Measurements from ENCODE around the gene ACTL8.

DNA sequence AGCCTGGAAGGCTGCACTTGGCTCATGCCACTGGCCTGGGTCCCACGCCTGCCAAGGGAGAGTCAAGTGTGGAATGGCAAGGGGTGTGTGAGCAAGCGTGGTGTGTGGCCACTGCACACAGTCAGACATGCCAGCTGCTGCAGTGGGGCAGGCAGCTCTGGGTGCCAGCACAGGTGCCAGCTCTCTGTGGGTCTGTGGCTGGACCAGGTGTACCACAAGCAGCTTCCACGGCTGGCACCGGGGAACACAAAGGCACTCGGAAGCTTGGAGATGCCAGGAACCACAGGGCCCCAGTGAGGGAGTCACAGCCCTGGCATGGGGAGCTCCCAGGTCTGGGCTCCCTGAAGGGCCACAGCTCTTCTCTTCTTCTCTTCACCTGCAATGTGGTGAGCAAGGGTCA lies 34.8 kb downstream of the ACTL8 start:
- TF ChIP-seq, protein P1, sequence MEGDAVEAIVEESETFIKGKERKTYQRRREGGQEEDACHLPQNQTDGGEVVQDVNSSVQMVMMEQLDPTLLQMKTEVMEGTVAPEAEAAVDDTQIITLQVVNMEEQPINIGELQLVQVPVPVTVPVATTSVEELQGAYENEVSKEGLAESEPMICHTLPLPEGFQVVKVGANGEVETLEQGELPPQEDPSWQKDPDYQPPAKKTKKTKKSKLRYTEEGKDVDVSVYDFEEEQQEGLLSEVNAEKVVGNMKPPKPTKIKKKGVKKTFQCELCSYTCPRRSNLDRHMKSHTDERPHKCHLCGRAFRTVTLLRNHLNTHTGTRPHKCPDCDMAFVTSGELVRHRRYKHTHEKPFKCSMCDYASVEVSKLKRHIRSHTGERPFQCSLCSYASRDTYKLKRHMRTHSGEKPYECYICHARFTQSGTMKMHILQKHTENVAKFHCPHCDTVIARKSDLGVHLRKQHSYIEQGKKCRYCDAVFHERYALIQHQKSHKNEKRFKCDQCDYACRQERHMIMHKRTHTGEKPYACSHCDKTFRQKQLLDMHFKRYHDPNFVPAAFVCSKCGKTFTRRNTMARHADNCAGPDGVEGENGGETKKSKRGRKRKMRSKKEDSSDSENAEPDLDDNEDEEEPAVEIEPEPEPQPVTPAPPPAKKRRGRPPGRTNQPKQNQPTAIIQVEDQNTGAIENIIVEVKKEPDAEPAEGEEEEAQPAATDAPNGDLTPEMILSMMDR (IDR thresholded peaks at IDR 0.05), result no peak
- TF ChIP-seq POLR2A (IDR thresholded peaks at IDR 0.05), result no peak
